GM19193 (cell line): ENCODE measurements around the gene LINGO4.

Experiments used
- POLR2A ChIP-seq: IDR thresholded peaks from 4 replicates; pipeline ENCODE4 v1.6.1; 2011; ENCODE audit not compliant: insufficient read depth, insufficient read length; ENCODE audit errors: extremely low read depth

Gene LINGO4

DNA sequence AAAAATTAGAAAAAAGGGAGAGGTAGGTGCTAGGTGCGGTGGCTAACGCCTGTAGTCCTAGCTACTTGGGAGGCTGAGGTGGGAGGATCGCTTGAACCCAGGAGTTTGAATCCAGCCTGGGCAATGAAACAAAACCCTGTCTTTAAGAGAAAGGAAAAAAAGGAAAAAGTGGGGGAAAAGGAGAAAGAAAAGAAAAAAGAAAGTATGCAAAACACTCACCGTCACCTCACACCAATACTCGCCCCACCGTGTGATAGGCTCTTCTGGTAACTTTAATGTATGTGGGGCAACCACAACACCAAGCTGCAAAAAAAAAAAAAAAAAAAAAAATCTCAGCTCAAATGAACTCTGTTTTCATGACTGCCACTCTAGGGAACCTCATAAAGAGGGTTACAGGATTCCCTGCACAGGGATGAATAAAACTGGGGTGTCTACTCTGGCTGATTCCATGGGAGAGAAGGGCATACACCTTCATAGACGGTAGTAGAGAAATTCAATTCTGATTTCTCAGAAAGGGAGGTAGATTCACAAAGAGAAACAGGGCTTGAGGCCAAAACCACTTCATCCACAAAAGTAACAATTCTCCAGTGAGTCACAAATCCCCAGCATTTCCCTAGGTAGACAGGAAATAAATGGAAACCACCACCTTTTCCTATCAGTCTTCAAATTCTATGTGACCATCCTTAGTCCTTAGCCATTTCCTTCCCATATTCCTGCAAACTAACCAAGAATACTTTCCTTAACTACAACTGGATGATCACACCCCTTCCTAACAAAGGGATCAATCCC is 44.4 kb downstream of the LINGO4 start:
- no peak for TF ChIP-seq POLR2A

DNA sequence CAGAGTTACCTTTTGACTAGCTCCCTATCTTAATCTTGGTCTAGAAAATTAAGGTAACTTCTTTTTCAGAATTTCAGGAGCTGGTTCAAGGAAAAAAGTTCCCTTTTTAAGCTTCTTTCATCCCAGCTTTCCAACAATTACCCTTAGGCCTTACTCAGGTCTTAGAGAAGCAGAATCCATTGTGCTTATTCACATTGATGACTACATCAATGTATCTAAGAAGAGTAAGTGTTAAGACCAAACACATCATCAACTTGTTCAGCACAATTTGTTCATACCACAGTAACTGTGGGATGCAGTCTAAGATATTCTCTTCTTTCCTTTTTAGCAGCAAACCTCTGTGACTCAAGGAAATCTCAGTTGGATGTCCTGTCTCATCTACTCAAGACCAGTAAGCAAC is 46.0 kb downstream of the LINGO4 start:
- no peak for TF ChIP-seq POLR2A

DNA sequence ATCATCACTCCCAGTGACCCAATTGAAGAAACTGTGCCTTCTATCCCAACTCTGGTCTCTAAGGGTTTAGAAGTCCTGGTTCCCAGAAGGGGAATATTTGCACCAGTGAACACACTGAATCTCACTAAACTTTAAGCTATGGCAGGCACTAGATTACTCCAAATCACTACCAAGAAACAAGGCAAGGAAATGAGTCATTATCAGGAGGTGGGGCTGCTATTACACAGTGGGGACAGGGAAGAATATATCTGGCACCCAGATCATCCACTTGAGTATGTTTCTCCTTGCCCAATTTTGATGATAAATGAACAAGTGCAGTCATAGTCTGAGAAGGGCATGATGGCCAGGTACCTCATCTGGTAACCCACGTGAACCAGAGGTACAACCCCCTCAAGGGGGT is 48.9 kb downstream of the LINGO4 start:
- no peak for TF ChIP-seq POLR2A
